ENCODE results near the gene ABCA2. TPM values are rescaled to one million over a fixed set of nuclear protein-coding genes. Genes with fewer than 3 reads are reported as not detected.

ABCA2 gene
- total and polyA plus RNA-seq, 12 donors: 2.9 to 150 (median 31.5) TPM

GRCh38 chr9:136962163-136962562 lies 65.9 kb downstream of the ABCA2 start:
- Histone ChIP-seq H3K27me3 (no peaks in the 10 kb centered on the region), H3K9me3 (replicated peaks in 1 of 3) (no peaks in the 10 kb centered on the region), H3K36me3 (replicated peaks in 1 of 2) (no peaks in the 10 kb centered on the region), H3K27ac (no peak overlapping the region), H3K4me1 (replicated peaks in 1 of 2) (peaks cover 0 to 8% of the 10 kb centered on the region in 2 donors), H3K4me3 (no peak overlapping the region)
- DNase-seq: no peak
- TF ChIP-seq POLR2A (IDR thresholded peaks at IDR 0.05): no peak
- TF ChIP-seq, protein P1, sequence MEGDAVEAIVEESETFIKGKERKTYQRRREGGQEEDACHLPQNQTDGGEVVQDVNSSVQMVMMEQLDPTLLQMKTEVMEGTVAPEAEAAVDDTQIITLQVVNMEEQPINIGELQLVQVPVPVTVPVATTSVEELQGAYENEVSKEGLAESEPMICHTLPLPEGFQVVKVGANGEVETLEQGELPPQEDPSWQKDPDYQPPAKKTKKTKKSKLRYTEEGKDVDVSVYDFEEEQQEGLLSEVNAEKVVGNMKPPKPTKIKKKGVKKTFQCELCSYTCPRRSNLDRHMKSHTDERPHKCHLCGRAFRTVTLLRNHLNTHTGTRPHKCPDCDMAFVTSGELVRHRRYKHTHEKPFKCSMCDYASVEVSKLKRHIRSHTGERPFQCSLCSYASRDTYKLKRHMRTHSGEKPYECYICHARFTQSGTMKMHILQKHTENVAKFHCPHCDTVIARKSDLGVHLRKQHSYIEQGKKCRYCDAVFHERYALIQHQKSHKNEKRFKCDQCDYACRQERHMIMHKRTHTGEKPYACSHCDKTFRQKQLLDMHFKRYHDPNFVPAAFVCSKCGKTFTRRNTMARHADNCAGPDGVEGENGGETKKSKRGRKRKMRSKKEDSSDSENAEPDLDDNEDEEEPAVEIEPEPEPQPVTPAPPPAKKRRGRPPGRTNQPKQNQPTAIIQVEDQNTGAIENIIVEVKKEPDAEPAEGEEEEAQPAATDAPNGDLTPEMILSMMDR (IDR thresholded peaks at IDR 0.05): no peak
- WGBS, 4 donors: 91 to 98% (median 95%) methylated on average over 9 of the region's 9 CpGs
- intact Hi-C loops (cut with DNase I): no loop called here

GRCh38 chr9:136961279-136962065 lies 66.6 kb downstream of the ABCA2 start:
- peak overlapping the region in 1 of 5 donors; percentile 65 for H3K27ac ChIP-seq
- intact Hi-C loops (cut with DNase I): no loop called here
- DNase-seq: no peak
- no peaks in the 10 kb centered on the region for H3K36me3 ChIP-seq (replicated peaks in 1 of 2)
- no peak overlapping the region for H3K4me3 ChIP-seq
- no peak for TF ChIP-seq POLR2A (IDR thresholded peaks at IDR 0.05)
- TF ChIP-seq, protein P1 (IDR thresholded peaks at IDR 0.05): no peak
- H3K9me3 ChIP-seq (replicated peaks in 1 of 3): no peaks in the 10 kb centered on the region
- H3K27me3 ChIP-seq: no peaks in the 10 kb centered on the region
- WGBS, 4 donors: 58 to 82% (median 72%) methylated on average over 15 to 23 of the region's 23 CpGs
- peaks cover 0 to 7% of the 10 kb centered on the region in 2 donors for H3K4me1 ChIP-seq (replicated peaks in 1 of 2)

- H3K9me3 ChIP-seq (replicated peaks in 1 of 3): no peaks in the 10 kb centered on the region
- no peak for TF ChIP-seq POLR2A (IDR thresholded peaks at IDR 0.05)
- TF ChIP-seq, protein P1 (IDR thresholded peaks at IDR 0.05): no peak
- intact Hi-C loops (cut with DNase I): no loop called here
- WGBS, 4 donors: 80 to 87% (median 84%) methylated on average over 10 to 15 of the region's 15 CpGs
- no peaks in the 10 kb centered on the region for H3K27me3 ChIP-seq
- no peak for DNase-seq
- peak overlapping the region in 1 of 5 donors; percentile 65 for H3K27ac ChIP-seq
- H3K4me3 ChIP-seq: no peak overlapping the region
- no peaks in the 10 kb centered on the region for H3K36me3 ChIP-seq (replicated peaks in 1 of 2)
- peaks cover 0 to 2% of the 10 kb centered on the region in 2 donors for H3K4me1 ChIP-seq (replicated peaks in 1 of 2)
Observed at GRCh38 chr9:136960938-136961275, 67.1 kb downstream of the ABCA2 start.

GRCh38 chr9:136960212-136960937 lies 67.7 kb downstream of the ABCA2 start:
- no peak for DNase-seq
- no peaks in the 10 kb centered on the region for H3K4me1 ChIP-seq (replicated peaks in 1 of 2)
- no peaks in the 10 kb centered on the region for H3K27me3 ChIP-seq
- no peak overlapping the region for H3K4me3 ChIP-seq
- peak overlapping the region in 1 of 5 donors; percentile 65 for H3K27ac ChIP-seq
- WGBS, 4 donors: 73 to 84% (median 80%) methylated on average over 12 to 19 of the region's 19 CpGs
- TF ChIP-seq, protein P1 (IDR thresholded peaks at IDR 0.05): no peak
- no peak for TF ChIP-seq POLR2A (IDR thresholded peaks at IDR 0.05)
- H3K9me3 ChIP-seq (replicated peaks in 1 of 3): no peaks in the 10 kb centered on the region
- no peaks in the 10 kb centered on the region for H3K36me3 ChIP-seq (replicated peaks in 1 of 2)
- intact Hi-C loops (cut with DNase I): no loop called here
